ENCODE measurements around the gene SNAI3.

The SNAI3 gene

DNA sequence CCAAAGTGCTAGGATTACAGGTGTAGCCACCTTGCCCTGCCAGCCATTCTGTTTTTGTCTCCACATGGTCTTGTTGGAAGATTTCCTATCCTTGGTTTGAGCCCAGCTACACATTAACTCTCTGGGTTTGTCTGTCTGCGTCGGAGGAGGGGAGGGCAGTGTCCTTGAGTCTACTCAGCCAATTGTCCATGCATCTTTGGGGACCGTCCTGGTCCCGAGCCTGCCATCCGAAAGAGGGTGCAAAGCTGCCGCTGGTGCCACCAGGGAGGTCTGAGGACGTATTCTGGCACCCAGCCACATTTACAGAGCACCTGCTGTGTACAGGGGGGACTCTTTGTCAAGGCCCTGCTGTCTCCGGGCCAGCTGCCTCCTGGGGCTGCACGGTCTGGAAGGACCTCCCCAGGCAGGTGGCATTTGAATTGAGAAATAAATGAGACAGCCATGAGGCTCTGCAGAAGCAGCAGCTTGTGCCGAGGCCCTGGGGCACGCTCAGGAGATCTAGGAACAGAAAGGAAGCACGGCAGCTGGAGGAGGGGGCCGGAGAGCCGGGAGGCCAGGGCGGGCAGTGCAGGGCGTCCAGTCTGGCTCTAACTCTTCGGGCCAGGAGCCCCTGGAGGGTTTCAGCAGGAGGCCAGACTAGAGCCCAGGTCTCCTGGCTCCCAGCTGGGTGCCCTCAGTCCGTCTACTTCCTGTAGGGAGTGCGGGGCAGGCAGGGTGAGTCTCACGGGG is 36.9 kb downstream of the SNAI3 start:
- DNase-seq: peak; percentile 80

DNA sequence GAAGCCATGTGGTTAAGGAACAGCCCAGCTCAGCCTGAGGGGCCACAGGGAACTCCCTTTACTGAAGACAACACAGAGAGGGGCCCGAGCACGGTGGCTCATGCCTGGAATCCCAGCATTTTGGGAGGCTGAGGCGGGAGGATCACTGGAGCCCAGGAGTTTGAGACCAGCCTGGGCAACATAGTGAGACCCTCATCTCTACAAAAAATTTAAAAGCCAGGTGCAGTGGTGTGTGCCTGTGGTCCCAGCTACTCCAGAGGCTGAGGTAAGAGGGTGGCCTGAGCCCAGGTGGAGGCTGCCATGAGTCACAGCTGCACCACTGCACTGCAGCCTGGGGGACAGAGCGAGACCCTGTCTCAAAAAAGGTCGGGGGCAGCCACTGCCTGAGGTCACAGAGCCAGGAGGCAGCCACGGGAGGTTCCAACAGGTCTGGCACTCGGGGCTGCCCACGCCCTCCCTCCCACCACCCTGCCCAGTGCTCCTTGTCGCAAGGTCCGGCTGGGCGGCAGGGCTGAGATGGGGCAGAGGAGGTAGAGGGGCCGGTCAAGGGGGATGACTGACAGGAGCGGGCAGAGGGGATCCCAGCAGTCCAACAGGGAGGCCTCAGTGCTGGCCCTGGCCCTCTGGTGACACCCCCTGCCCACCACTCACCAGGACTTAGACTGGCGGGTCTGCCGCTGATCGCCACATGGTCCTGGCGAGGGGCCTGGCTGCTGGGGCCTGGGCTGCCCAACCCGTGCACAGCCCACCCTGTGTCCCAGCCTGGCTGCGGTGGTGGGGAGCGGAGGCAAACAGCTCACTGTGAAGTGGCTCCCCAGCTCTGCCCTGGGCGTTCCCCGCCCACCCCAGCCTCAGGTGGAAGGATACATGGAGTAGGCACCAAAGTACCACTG is 38.9 kb downstream of the SNAI3 start:
- DNase-seq: no peak

DNA sequence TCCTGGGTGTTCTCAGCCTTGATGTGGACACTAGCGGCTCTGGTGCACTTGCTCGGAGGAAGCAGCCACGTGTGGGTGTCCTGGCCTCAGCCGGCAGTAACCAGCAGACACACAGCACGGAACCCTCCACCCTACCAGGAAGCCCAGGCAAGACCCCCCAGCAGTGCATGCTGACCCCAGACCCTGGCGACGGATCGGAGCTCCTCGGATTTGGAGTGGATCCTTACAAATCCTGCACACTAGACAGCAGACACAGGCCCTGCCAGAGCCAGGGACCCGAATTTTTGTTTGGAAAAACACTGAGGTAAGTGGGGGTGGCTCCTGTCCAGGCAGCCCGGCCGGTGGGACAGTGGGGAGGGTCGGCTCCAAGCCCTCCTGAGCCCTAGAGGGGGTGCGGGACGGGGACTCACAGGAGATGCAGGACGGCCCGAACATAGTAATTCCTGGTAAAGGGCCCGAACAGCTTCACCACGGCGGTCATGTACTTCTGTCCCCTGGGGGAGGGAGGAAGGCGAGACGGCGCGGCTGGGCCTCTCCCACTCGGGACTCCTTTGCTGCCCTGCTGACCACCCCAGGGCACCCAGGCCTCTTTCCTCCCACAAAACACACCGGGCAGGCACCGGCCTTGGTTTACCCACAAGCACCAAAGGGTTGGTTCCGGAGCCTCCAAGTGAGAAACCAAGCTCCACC is 39.8 kb downstream of the SNAI3 start:
- DNase-seq: no peak

DNA sequence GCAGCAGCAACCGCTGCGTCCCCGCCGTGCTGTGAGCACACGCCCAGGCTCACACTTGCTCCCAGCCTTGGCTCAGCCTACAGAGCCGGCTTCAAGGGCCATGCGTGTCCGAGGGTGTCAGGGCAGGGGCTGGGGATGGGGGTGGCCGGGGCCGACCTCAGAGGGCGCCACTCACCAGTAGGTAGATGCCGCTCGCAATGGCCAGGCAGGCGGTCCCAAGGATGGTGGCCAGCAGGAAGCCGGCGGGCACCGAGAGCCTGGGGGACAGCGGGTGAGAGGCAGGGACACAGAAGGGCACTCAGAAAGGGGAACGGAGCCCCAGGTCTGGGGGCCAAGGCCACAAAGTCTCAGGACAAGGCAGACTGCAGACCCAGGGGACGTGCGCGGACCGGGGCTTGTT is 40.4 kb downstream of the SNAI3 start:
- DNase-seq: no peak

DNA sequence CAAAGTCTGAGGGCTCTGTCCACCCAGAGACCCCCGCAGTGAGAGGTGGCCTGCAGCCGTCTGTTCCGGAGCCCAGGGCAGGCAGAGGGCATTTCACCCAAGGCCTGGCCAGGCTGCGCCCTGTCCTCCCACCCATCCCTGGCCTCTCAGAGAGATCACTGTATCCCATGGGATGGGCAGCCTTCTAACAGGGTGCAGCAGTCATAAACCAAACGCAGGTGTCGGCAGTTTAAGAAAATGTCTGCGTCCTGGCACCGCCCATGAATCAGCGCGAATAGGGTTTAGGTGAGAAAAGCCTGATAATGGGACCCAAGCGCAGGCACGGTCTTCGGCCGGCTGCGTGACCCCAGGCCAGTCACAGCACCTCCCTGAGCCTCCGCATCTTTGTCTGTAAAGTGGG is 40.9 kb downstream of the SNAI3 start:
- DNase-seq: no peak

DNA sequence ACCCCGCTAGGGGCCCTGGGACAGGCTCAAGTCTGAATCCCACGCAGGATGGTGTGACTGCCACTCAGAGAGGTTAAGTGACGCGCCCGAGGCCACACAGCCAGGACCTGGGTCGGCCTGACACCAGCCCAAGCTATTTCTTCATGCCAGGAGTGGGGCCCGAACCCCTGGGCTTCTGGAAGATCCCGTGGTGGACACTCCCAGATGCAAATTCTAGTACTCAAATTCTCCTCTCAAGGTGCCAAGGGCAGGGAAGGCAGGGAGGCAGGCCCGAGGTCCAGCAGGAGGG is 42.7 kb downstream of the SNAI3 start:
- no peak for DNase-seq

DNA sequence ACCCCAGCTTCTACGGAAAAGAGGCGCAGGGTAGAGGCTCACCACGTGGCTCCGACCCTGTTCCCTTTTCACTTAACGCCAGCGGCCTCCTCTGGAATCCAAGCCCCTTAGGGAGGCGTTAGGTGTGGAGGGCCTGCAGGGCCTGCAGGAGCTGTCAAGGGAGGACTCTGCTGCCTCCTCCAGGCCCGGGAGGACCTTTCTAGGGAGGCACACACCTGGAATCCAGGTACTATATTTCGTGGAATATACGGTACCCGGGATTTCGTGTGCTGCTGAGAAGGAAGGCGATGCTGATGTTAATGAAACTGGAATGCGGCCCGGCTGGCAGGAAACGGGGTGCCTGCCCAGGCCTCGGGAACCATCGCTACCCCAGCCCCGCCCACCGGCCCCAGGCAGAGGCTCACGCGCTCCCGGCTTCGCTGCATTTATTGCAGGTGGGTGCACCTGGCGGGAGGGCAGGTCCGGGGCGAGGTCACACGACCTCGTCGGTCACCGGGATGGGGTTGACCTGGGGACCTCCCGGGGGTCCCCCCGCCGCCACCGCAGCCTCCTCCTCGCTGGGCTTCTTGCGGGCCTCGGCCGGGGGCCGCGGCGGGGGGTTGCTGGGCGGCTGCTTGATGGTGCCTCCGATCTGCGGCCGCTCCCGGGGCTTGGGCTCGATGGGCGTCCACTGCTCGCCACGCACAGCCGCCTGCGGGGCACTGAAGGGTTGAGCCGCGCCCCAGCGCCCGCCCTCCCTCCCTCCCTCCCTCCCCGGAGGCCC is 43.2 kb downstream of the SNAI3 start:
- DNase-seq: no peak

DNA sequence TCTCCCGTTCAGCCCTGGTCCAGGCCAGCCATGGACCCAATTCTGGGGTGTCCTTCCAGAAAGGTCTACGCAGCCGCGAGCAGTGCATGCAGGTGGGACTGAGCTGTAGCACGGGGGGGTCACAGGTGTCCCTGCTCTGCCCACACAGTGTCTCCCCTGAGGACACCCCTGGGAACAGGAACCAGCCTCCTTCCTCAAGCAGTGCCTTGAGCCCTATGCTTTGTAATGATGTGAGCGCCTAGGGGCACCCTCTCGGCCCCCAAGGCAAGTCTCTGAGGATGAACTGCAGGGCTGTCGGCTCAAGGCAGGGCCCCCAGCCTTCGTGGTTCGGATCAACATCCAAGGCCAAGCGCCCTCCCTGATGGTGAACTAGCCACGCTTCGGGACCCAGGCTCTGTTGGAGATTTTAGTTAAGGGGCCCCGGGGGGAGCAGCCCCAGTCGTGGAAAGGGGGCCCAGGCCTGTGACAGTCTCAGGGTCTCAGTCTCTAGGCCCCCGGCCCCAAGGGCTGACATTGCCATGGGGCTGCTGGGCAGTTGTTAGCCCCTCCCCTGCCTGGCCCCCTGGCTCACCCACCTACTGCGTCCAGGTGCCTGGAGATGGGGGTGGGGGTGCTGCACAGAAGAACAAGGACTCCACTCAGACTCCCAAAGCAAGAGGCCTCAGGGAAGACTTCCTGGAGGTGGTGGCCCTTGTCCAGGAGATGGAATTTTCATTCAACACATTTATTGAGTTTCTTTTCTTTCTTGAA is 45.6 kb downstream of the SNAI3 start:
- no peak for DNase-seq

DNA sequence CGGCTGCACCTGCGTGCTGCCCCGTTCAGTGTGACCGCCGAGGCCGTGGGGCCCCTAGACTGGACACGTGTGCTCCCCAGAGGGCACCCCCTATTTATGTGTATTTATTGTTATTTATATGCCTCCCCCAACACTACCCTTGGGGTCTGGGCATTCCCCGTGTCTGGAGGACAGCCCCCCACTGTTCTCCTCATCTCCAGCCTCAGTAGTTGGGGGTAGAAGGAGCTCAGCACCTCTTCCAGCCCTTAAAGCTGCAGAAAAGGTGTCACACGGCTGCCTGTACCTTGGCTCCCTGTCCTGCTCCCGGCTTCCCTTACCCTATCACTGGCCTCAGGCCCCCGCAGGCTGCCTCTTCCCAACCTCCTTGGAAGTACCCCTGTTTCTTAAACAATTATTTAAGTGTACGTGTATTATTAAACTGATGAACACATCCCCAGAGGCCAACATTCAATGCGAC is 46.2 kb downstream of the SNAI3 start:
- no peak for DNase-seq

DNA sequence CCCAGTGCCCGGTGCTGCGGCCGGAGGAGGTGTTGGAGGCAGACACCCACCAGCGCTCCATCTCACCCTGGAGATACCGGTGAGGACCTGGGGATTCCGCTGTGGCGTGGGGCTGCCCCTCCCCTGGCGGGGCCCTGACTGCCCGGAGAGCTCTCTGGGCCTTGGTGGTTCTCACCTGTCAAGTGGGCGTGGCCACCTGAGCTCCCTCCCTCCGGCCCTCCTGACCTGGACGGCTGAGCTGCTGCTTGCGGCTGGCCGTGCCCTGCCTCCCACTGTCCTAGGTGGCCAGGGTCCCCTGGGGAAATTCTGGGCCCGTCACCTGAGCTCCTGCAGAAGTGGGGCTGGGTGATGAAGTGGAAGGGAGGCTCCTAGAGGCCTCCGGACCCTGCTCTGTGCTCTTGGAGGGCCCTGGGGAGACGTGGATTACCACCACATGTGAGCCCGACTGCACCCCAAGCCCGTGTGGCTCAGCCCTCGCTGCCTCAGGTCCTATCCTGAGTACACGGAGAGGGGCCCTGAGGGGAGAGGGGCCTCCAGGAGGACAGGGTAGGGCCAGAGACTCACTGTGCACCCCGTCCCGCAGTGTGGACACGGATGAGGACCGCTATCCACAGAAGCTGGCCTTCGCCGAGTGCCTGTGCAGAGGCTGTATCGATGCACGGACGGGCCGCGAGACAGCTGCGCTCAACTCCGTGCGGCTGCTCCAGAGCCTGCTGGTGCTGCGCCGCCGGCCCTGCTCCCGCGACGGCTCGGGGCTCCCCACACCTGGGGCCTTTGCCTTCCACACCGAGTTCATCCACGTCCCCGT is 46.9 kb downstream of the SNAI3 start:
- DNase-seq: no peak

DNA sequence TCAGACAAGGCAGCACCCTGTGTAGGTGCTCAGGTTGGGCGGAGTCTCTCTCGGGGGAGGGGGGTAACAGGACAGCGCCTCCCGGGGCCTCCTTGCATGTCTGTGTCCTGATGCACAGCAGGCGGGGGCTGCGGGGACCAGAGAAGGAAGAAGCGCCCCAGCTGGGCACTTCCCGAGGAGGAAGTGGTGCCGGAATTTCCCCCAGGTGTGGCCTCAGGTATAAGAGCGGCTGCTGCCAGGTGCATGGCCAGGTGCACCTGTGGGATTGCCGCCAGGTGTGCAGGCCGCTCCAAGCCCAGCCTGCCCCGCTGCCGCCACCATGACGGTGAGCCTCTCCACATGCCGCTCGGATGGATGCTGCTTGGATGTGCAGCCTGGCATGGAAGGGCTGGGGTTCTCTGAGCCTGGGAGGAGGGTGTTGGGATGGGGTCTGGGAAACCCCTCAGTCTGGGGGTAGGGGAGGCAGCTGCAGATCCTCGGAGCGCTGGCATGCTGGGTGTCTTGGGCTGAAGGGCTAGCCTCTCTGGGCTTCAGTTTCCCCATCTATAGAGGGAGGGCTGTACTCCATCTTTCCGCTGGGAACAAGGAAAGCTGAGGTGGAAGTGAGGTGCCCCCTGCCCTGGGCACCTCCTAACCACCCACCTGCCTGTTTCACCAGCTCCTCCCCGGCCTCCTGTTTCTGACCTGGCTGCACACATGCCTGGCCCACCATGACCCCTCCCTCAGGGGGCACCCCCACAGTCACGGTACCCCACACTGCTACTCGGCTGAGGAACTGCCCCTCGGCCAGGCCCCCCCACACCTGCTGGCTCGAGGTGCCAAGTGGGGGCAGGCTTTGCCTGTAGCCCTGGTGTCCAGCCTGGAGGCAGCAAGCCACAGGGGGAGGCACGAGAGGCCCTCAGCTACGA is 47.7 kb downstream of the SNAI3 start, which contains the start of gene IL17C:
IL17C (plus strand) TSS at position 250 of the 908 bp plus-strand sequence; CDS start at position 320, 70 bp downstream.
- peak; percentile 41 for DNase-seq

DNA sequence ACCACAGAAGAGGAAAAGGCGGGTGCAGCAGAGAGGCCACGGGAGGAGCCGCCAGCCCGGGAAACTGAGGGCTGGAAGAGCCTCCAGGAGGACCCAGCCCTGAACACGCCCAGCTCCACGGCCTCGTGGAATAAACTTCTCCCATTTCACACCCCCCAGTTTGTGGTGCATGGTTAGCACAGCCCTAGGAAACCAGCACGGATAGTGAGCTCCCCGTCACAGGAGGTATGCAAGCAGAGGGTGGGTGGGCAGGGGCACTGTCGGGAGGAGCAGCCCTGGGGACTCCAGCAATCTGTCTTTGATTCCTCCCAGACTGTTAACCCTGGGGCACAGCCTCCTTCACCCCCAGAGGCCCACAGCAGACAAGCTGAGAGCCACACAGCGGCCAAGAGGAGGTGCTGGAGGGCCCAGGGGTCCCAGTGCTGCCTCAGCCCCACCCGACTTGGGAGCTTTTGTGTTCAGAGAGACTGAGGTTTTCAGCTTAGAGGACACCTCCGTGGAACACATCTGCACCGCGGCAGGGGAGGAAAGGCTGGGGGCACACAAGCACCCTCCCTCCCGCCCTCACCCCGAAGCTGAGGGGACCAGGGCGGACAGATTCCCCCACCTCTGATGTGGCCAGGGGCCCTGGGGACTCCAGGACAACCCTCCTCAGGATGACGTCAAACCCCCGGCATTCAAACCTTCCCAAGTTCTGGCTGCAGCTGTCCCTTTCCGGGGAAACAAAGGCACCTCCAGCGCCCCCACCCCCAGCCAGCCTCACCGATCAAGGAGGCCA is 49.6 kb downstream of the SNAI3 start:
- no peak for DNase-seq

DNA sequence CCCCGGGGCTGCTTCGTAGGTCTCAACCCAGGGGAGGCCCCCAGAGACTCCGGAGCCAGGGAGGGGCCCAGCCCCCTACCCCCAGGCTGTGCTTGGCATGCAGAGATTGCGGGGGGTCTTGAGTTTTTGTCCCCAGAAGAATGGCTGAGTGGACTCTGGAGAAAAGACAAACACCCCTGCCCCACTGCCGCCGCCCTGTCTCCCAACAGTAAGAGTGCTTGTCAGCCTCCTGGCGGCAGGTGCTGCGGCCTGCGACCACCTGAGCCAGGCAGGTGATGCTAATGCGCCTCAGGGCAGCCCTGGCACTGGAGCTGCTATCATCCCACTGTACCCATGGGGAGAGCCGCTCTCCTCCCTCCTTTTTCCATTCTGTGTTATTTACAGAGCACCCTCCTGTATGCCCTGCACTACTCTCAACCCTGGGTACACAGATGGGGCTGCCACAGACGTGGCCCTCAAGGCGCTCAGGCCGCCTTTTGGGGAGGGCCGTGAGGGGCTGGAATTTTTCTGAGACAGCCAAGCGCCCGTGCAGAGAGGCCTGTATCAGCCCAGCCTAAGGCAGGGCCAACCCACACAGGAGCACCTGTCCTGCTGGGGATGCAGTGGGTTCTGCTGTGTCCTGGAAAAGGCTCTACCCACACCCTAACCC is 50.5 kb downstream of the SNAI3 start:
- no peak for DNase-seq

DNA sequence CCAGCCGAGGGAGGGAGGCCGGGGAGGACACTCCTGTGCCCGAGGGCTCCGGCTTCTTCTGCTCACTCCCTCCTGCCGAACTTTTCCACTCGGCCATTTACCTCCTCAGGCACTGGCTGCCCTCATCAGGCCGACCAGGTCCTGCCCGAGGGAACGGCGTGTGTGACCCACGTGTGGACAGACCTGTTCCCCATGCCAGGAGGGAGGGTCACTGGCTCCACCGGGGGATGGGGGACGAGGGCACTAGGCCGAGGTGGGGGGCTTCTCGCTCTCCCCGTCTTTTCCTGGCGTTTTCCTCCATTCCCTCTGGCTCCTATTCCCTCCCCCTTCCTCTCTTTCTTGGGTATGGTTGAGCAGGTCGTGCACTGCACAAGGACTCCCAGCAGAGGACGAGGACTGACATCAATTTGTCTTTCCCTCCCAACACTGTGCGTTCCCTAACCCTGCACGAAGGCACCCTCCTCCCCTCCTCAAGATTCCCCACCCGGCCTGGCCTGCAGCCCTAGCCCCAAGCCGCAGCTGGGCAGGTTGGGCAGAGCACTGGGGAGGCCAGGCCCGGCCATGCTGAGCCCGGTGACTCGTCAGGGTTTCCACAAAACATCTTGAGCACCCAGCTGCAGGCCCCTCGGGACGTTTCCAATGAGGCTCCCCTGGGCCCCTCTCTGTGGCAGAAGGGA is 51.2 kb downstream of the SNAI3 start:
- DNase-seq: no peak

DNA sequence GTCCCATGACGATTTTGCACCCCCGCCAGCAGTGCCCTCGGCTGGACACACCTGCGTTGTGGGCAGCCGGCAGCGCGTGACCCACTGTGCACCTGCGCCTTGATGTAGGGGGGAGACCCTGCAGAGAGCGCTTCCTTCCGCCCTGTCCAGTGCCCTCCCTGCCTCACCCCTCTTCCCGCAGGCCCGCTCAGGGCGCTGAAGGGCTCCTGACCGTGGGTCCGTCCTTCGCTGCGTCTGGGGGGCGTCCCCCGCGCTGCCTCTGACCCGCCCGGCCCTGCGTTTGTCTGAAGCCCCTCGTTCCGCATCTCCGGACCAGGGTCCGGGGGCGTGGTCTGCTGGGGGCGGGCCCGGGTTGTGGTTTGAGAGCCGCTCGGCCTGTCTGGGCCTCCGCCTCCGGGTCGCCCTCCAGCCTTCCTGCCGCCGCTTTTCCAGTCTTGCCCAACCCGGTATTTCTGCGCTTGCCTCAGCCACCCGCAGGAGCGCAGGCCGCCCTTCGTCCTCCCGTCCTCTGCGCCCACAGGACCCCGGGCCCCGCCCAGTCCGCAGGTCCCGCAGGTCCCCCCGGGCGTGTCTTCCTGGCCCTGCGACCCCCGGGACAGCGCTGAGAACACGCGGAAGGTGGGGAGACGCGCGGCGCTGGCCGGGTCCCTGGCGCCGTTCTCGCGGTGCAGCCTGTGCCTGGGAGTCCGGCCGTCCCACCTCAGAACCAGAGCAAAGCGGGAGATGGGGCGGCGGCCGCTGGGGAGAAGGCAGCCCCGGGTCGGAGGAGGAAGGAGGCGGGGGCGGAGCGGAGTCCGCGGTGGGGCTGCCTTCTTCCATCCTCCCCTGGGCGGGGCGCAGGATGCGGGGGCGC is 51.9 kb downstream of the SNAI3 start:
- DNase-seq: no peak

DNA sequence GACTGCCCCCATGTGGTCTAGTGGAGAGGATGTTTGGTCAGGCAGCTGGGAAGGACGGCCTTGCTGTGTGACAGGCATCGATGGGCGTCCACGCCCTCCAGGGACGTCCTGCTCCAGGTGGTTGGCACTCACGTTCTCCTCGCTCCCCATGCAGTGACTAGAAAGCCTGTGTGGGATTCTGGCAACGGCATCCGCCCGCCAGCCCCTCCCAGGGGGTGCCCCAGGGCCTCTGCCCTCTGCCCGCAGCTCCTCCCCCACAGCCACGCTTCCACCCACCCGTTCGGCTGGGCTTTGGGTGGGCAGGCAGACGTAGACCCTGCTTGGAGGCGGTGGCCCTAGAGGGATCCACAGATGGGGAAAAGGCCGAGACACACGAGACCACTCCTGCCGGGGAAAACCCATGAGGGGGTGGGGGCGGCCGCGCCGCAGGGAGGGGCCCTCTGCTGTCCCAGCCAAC is 52.6 kb downstream of the SNAI3 start:
- DNase-seq: no peak

DNA sequence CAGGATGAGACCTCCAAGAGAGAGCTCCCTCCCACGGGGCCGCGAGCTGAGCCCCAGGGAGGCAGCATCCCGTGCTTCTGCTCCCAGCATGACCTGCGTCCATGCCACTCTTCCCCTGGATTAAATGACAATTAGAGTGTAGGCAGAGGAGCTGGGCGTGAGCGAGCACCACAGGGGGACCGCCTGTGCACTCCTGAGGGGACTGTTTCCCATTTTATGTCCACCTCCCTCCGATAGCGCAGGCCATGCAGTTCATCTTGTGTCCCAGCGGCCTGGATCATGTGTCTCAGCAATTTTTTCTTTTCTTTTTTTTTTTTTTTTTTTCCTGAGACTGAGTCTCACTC is 53.7 kb downstream of the SNAI3 start:
- DNase-seq: no peak

Data from NCI-H146 (cell line).